Measurements from ENCODE around the gene FBXW10B.
"Not testable (repeated sequence)": the region's sequence is repeated elsewhere in the genome, so short reads cannot be mapped to it uniquely, and the experiment has no call there.

Gene FBXW10B

GRCh38 chr17:15619331-15620058 is at the start of gene FBXW10B:
Gene FBXW10B, minus strand, starts transcription at chr17:15619704. Its CDS starts 192 bp downstream, at chr17:15619512.
- not testable (repeated sequence) for TF ChIP-seq CTCF (IDR thresholded peaks at IDR 0.05)

- no peak for TF ChIP-seq CTCF (IDR thresholded peaks at IDR 0.05)
Measured at GRCh38 chr17:15663691-15664090, 44.2 kb upstream of the FBXW10B start.

- TF ChIP-seq CTCF (IDR thresholded peaks at IDR 0.05), result no peak
Measured at GRCh38 chr17:15663176-15663575, 43.7 kb upstream of the FBXW10B start.

- no peak for TF ChIP-seq CTCF (IDR thresholded peaks at IDR 0.05)
Measured at GRCh38 chr17:15662681-15663080, 43.2 kb upstream of the FBXW10B start.

- TF ChIP-seq CTCF (IDR thresholded peaks at IDR 0.05), result no peak
Measured at GRCh38 chr17:15660077-15660476, 40.6 kb upstream of the FBXW10B start.

- TF ChIP-seq CTCF (IDR thresholded peaks at IDR 0.05), result no peak
Measured at GRCh38 chr17:15659663-15660062, 40.2 kb upstream of the FBXW10B start.

- no peak for TF ChIP-seq CTCF (IDR thresholded peaks at IDR 0.05)
Measured at GRCh38 chr17:15659236-15659635, 39.7 kb upstream of the FBXW10B start.

GRCh38 chr17:15658296-15658695 is 38.8 kb upstream of the FBXW10B start:
- no peak for TF ChIP-seq CTCF (IDR thresholded peaks at IDR 0.05)

Data from LNCAP (cell line).